Measurements from ENCODE around the gene GADD45G.

GADD45G gene

DNA sequence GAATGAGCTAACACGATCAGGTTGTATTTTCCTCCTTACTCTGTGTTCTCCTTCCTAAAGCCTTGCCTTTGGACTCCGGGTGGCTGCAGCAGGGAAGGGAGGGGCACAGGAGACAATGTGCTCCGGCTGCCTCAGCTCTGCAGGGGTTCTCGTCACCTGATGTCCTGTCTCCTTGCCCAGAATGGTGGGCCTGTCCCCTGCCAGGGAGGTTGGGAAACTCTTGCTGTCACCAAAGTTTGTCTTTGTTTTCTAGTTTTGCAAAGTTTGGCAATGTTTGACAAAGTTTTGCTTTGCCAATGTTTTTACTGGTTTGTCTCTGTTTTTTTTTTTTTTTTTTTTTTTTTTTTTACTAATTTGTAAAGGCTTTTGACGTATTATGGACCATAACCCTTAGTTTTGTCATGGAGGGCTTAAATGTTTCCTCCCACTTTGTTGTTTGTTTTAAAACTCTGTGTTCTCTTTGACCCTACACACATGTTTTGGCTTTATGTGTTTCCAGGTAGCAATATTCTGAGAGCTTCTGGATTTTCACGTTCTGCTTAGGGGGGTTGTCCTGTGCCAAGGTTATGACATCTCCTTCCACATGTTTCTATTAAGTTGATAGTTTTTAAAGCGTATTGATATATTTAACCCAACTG, 49.3 kb downstream of the GADD45G start:
- no peak for DNase-seq (ENCODE audit: low read depth)

- no peak for DNase-seq (ENCODE audit: low read depth)
These were observed 50.5 kb downstream of the GADD45G start for GRCh38 chr9:89655056-89655989.
